ENCODE results near the gene RASD2.

Gene RASD2

GRCh38 chr22:35589071-35589755 is 48.6 kb downstream of the RASD2 start:
- no peak overlapping the region for H3K4me3 ChIP-seq (ENCODE audit: low read depth, low read length)
- no peak for TF ChIP-seq CTCF (IDR thresholded peaks at IDR 0.05; ENCODE audit: low read depth, low read length)

- TF ChIP-seq CTCF (IDR thresholded peaks at IDR 0.05; ENCODE audit: low read depth, low read length): no peak
- H3K4me3 ChIP-seq (ENCODE audit: low read depth, low read length): no peak overlapping the region
Measured at GRCh38 chr22:35589756-35590093, 49.1 kb downstream of the RASD2 start.

GRCh38 chr22:35590634-35591295 is 50.1 kb downstream of the RASD2 start:
- no peak for TF ChIP-seq CTCF (IDR thresholded peaks at IDR 0.05; ENCODE audit: low read depth, low read length)
- H3K4me3 ChIP-seq (ENCODE audit: low read depth, low read length): no peak overlapping the region

GRCh38 chr22:35591714-35592417 is 51.2 kb downstream of the RASD2 start:
- no peak overlapping the region for H3K4me3 ChIP-seq (ENCODE audit: low read depth, low read length)
- TF ChIP-seq CTCF (IDR thresholded peaks at IDR 0.05; ENCODE audit: low read depth, low read length): no peak

- H3K4me3 ChIP-seq (ENCODE audit: low read depth, low read length): no peak overlapping the region
- TF ChIP-seq CTCF (IDR thresholded peaks at IDR 0.05; ENCODE audit: low read depth, low read length): no peak
Measured at GRCh38 chr22:35592418-35592967, 51.9 kb downstream of the RASD2 start.

GRCh38 chr22:35593071-35593890 is 52.6 kb downstream of the RASD2 start:
- H3K4me3 ChIP-seq (ENCODE audit: low read depth, low read length): no peak overlapping the region
- no peak for TF ChIP-seq CTCF (IDR thresholded peaks at IDR 0.05; ENCODE audit: low read depth, low read length)

Data from WI38 (cell line).